GM21526 (cell line): Measurements from ENCODE around the gene GP9.
"Not testable (repeated sequence)": the region's sequence is repeated elsewhere in the genome, so short reads cannot be mapped to it uniquely, and the experiment has no call there.

Source experiments
- ATAC-seq: cut with Tn5 transposase; IDR thresholded peaks from one replicate; pipeline ENCODE4 v1.9.1; 2021; ENCODE audit warnings: moderate library complexity; ENCODE audit not compliant: unreplicated experiment, low FRiP score

Gene GP9

DNA sequence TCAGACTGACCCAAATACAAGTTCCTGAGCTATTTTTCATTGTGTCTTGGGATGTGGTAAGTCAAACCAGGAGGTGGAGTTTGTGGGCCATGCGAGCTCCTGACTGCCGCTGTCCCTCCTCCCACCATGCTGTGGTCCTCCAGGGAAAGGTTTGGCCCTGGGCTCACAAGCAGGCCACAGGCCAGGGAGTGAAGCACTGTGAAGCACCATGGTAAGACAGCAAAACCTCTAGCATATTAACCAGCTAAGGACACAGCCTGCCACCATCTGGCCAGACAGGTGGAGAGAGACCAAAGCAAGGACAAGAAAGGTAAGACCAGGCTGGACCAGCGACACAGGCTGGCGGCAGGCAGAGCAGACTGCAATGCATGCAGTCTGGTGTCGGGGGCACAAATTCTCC, 45.7 kb downstream of the GP9 start:
- no peak for ATAC-seq

DNA sequence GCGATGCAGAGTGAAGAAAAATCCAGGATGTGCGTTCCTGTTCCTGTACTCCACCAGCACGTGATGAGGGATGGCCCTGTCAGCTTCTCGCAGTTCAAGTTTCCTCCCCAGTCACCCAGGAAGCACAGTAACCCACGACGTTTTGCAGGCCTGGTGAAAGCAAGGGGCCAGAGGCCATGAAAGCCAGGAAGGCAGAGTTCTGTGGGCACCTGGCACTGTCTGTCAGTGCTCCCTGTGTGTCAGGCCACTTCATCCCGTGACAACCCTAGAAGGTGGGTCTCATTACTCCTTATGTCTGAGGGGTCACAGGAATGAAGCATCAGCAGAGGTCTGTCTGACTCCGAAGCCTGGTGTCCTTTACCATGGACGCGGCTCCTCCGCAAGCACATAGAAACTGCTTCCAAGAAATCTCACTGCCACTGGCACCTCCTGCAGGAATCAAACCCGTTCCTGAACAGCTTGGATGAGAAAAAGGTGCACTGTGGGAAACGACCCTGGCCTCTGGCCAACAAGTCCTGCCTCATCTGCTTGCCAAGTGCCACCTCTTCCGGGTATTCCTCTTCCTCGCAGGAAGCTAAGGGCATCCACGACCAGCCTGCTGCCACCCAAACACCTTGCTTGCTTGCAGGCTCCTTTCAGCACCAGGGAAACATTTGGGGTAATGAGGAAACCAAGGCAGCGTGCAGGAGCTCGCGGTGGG, 46.4 kb downstream of the GP9 start:
- ATAC-seq, result no peak

DNA sequence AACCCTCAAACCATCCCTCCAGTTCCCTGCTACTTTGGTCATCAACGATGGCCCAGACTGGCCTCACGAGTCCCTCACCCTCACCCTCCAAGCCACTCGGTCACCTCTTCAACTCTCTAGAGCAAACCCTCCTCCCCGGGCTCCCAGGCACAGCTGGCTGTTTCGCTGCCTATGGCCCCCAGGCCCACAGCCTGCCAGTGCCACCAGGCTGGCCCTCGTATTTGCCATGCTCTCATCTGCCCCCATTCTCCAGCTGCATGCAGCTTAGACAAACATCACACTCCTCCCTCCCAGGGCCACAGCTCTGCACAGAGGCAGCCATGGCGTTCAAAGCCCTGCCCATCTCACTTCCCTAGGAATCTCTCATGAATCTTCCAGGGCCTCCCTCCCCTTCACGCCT, 47.2 kb downstream of the GP9 start:
- no peak for ATAC-seq

DNA sequence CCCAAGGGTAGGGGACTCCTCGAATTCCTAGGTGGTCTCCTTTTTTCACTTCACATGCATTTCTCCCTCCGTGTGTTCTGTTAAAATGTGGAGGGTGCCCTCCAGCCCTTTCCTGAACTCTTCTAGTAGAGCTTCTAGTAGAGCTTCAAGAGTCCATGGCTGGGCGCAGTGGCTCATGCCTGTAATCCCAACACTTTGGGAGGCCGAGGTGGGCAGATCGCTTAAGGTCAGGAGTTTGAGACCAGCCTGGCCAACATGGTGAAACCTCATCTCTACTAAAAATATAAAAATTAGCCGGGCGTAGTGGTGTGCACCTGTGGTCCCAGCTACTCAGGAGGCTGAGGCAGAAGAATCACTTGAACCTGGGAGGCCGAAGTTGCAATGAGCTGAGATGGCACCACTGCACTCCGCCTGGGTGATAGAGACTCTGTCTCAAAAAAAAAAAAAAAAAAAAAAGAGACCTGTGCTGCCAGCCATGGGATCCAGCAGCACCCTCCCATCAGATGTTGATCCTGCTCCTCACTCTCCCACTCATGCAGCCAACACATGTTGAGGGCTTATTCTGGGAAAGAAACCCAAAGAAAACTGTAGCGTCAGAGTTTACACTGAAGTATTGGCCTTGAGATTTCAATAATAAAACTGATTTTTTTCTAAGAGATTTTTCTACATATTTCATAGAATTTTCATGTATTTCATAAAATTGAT, 50.6 kb downstream of the GP9 start:
- not testable (repeated sequence) for ATAC-seq
